Measurements from ENCODE around the gene C2orf92. TPM values are rescaled to one million over a fixed set of nuclear protein-coding genes. Genes with fewer than 3 reads are reported as not detected.

Gene C2orf92
- total RNA-seq, 1 experiment from 2014 or later: 6.0 TPM

DNA sequence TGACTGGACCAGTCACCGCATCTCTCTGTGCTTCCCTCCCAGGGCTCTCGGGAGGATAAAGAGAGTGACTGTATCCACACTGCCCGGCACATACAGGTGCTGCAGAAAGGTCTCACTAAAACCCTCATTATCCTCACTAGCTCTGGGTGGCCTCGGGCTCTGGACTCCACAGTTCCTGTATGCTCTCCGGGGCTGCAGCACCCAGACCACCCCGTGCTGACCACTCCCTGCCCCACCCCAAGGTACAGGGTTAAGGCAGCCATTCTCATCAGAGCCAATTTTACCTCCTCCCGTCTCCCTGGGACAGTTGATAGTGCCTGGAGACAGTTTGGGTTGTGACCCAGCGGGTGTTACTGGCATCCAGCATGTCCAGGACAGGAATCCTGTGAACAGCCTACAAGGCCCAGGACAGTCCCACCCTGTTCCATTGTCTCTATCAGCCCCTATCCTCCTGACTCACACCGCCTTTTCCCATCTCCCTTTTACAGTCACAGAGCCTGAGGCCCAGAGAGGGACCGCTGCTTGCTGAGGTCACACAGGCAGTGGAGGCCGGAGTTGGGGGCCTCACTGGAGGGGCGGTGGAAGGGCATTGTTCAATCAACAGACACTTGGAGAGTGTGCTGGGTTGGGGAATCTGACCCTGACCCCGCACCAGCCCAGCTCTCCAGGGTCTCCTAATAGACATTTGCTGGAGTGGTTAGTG is 45.6 kb downstream of the C2orf92 start:
- CTCF ChIA-PET: no interaction called here
- no peaks in the 10 kb centered on the region for H3K9me3 ChIP-seq (ENCODE audit: control insufficient read depth, insufficient read depth, low read depth, low read length)
- no TSS peak for BruUV-seq (replicated peaks)
- no peaks in the 10 kb centered on the region for H3K27me3 ChIP-seq (ENCODE audit: control insufficient read depth, insufficient read depth, low read length)
- no peak overlapping the region for H3K27ac ChIP-seq (ENCODE audit: low read length)
- POLR2A ChIA-PET: no interaction called here
- no peak overlapping the region for H3K4me3 ChIP-seq (ENCODE audit: low read depth in 2 of 2, low read length in 2 of 2)
- TF ChIP-seq, protein P1, sequence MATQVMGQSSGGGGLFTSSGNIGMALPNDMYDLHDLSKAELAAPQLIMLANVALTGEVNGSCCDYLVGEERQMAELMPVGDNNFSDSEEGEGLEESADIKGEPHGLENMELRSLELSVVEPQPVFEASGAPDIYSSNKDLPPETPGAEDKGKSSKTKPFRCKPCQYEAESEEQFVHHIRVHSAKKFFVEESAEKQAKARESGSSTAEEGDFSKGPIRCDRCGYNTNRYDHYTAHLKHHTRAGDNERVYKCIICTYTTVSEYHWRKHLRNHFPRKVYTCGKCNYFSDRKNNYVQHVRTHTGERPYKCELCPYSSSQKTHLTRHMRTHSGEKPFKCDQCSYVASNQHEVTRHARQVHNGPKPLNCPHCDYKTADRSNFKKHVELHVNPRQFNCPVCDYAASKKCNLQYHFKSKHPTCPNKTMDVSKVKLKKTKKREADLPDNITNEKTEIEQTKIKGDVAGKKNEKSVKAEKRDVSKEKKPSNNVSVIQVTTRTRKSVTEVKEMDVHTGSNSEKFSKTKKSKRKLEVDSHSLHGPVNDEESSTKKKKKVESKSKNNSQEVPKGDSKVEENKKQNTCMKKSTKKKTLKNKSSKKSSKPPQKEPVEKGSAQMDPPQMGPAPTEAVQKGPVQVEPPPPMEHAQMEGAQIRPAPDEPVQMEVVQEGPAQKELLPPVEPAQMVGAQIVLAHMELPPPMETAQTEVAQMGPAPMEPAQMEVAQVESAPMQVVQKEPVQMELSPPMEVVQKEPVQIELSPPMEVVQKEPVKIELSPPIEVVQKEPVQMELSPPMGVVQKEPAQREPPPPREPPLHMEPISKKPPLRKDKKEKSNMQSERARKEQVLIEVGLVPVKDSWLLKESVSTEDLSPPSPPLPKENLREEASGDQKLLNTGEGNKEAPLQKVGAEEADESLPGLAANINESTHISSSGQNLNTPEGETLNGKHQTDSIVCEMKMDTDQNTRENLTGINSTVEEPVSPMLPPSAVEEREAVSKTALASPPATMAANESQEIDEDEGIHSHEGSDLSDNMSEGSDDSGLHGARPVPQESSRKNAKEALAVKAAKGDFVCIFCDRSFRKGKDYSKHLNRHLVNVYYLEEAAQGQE (IDR thresholded peaks at IDR 0.05; ENCODE audit: insufficient read depth in 1 of 2, low read depth in 2 of 2, low read length in 1 of 2): no peak
- H3K36me3 ChIP-seq (ENCODE audit: control insufficient read depth, insufficient read depth, low read length): no peaks in the 10 kb centered on the region
- 0 out of 2 replicates have a peak, but pooled peaks have one; percentile 6 for ATAC-seq
- in situ Hi-C loops (cut with HindIII; ENCODE audit: low pct_unique_long_range_greater_than_20kb, low sequenced_read_pairs): no loop called here
- H3K4me1 ChIP-seq (ENCODE audit: control insufficient read depth, insufficient read depth, low read length): no peaks in the 10 kb centered on the region
- no peak for DNase-seq (ENCODE audit: low read depth, low spot score)
- intact Hi-C loops (cut with micrococcal nuclease; ENCODE audit: unreplicated experiment): no loop called here

DNA sequence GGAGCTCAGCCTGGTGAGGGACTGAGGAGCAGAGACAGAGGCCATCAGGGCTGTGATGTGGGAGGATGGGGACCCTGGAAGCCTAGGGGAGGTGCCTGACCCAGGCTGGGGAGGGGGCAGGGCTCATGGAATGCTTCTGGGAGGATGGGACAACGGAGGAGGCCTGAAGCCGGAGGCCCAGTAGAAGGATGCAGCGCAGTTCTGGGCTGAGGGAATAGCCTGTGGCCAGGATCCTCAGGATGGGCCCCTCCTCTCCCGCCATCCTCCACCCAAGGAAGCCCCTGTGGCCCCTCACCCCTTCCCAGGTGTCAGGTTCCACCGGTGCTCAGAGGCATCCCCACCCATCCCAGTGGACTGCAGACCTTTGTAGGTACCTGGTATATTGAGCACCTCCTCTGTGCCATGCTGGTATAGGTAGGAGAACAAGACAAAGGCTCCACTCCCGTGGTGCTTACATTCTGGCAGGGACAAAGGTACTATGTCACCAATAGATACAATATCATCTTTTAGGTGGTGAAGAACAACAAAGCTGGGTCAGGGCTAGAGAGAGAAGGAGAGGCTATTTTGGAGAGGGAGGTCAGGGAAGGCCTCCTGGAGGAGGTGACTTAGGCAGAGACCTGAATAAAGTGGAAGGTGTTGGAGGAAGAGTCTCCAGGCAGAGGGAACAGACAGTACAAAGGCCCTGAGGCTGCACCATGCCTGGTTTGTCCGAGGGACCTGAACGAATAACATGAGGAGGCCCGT is 46.6 kb downstream of the C2orf92 start:
- no peak overlapping the region for H3K27ac ChIP-seq (ENCODE audit: low read length)
- no TSS peak for BruUV-seq (replicated peaks)
- in situ Hi-C loops (cut with HindIII; ENCODE audit: low pct_unique_long_range_greater_than_20kb, low sequenced_read_pairs) (no loop called here), intact Hi-C loops (cut with micrococcal nuclease; ENCODE audit: unreplicated experiment) (no loop called here)
- no peaks in the 10 kb centered on the region for H3K36me3 ChIP-seq (ENCODE audit: control insufficient read depth, insufficient read depth, low read length)
- ChIA-PET POLR2A (no interaction called here), CTCF (no interaction called here)
- H3K4me3 ChIP-seq (ENCODE audit: low read depth in 2 of 2, low read length in 2 of 2): no peak overlapping the region
- H3K4me1 ChIP-seq (ENCODE audit: control insufficient read depth, insufficient read depth, low read length): no peaks in the 10 kb centered on the region
- H3K9me3 ChIP-seq (ENCODE audit: control insufficient read depth, insufficient read depth, low read depth, low read length): no peaks in the 10 kb centered on the region
- no peak for TF ChIP-seq TCF7L2 (IDR thresholded peaks at IDR 0.05; ENCODE audit: low read depth, low read length)
- no peak for TF ChIP-seq POLR2AphosphoS5 (IDR thresholded peaks at IDR 0.05; ENCODE audit: low read depth, low read length)
- TF ChIP-seq, protein P1 (IDR thresholded peaks at IDR 0.05; ENCODE audit: insufficient read depth in 1 of 2, low read depth in 2 of 2, low read length in 1 of 2): no peak
- ATAC-seq (no peak), DNase-seq (ENCODE audit: low read depth, low spot score) (no peak)
- no peaks in the 10 kb centered on the region for H3K27me3 ChIP-seq (ENCODE audit: control insufficient read depth, insufficient read depth, low read length)
